Measurements from ENCODE around the gene PREX1. TPM values are rescaled to one million over a fixed set of nuclear protein-coding genes. Genes with fewer than 3 reads are reported as not detected.

Gene PREX1
- total RNA-seq, 1 experiment from 2014 or later, result 20.0 TPM

- no peak for TF ChIP-seq POLR2AphosphoS5 (IDR thresholded peaks at IDR 0.05; ENCODE audit: low read depth, low read length)
- no peak for TF ChIP-seq TCF7L2 (IDR thresholded peaks at IDR 0.05; ENCODE audit: low read depth, low read length)
- TF ChIP-seq SIN3A (IDR thresholded peaks at IDR 0.05; ENCODE audit: borderline replicate concordance, insufficient read depth, low read depth, low read length), result no peak
- TF ChIP-seq REST (IDR thresholded peaks at IDR 0.05; ENCODE audit: insufficient read depth in 1 of 2, low read depth in 2 of 2, low read length in 1 of 2), result no peak
- no peak for TF ChIP-seq CTCF (IDR thresholded peaks at IDR 0.05)
- CTCF ChIA-PET, result no interaction called here
- H3K9me3 ChIP-seq (ENCODE audit: control insufficient read depth, insufficient read depth, low read depth, low read length), result no peaks in the 10 kb centered on the region
- no peak overlapping the region for H3K27ac ChIP-seq (ENCODE audit: low read length)
- H3K36me3 ChIP-seq (ENCODE audit: control insufficient read depth, insufficient read depth, low read length), result no peaks in the 10 kb centered on the region
- no peaks in the 10 kb centered on the region for H3K4me1 ChIP-seq (ENCODE audit: control insufficient read depth, insufficient read depth, low read length)
- intact Hi-C loops (cut with micrococcal nuclease; ENCODE audit: unreplicated experiment) (loop anchor here (10.0 kb wide), 1 partner anchor 196 kb away; no protein-coding TSS in a partner anchor), in situ Hi-C loops (cut with HindIII; ENCODE audit: low pct_unique_long_range_greater_than_20kb, low sequenced_read_pairs) (no loop called here)
- ATAC-seq, result no peak
- no TSS peak for BruUV-seq (replicated peaks)
- no peak for DNase-seq (ENCODE audit: low read depth, low spot score)
- no peak overlapping the region for H3K4me3 ChIP-seq (ENCODE audit: low read depth in 2 of 2, low read length in 2 of 2)
- POLR2A ChIA-PET, result no interaction called here
- H3K27me3 ChIP-seq (ENCODE audit: control insufficient read depth, insufficient read depth, low read length), result no peaks in the 10 kb centered on the region; the same call in 1 of the 2 replicates
Observed at GRCh38 chr20:48610996-48611395, 216.8 kb downstream of the PREX1 start.

- in situ Hi-C loops (cut with HindIII; ENCODE audit: low pct_unique_long_range_greater_than_20kb, low sequenced_read_pairs) (no loop called here), intact Hi-C loops (cut with micrococcal nuclease; ENCODE audit: unreplicated experiment) (no loop called here)
- no peaks in the 10 kb centered on the region for H3K9me3 ChIP-seq (ENCODE audit: control insufficient read depth, insufficient read depth, low read depth, low read length)
- H3K27me3 ChIP-seq (ENCODE audit: control insufficient read depth, insufficient read depth, low read length), result no peaks in the 10 kb centered on the region; the same call in 1 of the 2 replicates
- BruUV-seq (replicated peaks), result no TSS peak
- H3K4me3 ChIP-seq (ENCODE audit: low read depth in 2 of 2, low read length in 2 of 2), result no peak overlapping the region
- no peak for TF ChIP-seq POLR2AphosphoS5 (IDR thresholded peaks at IDR 0.05; ENCODE audit: low read depth, low read length)
- no peak for TF ChIP-seq CTCF (IDR thresholded peaks at IDR 0.05)
- no peak for TF ChIP-seq SIN3A (IDR thresholded peaks at IDR 0.05; ENCODE audit: borderline replicate concordance, insufficient read depth, low read depth, low read length)
- TF ChIP-seq REST (IDR thresholded peaks at IDR 0.05; ENCODE audit: insufficient read depth in 1 of 2, low read depth in 2 of 2, low read length in 1 of 2), result no peak
- no peak for TF ChIP-seq TCF7L2 (IDR thresholded peaks at IDR 0.05; ENCODE audit: low read depth, low read length)
- ATAC-seq (no peak), DNase-seq (ENCODE audit: low read depth, low spot score) (no peak)
- no peak overlapping the region for H3K27ac ChIP-seq (ENCODE audit: low read length)
- POLR2A ChIA-PET, result no interaction called here
- no peaks in the 10 kb centered on the region for H3K36me3 ChIP-seq (ENCODE audit: control insufficient read depth, insufficient read depth, low read length)
- H3K4me1 ChIP-seq (ENCODE audit: control insufficient read depth, insufficient read depth, low read length), result no peaks in the 10 kb centered on the region
- CTCF ChIA-PET, result no interaction called here
Observed at GRCh38 chr20:48609491-48609978, 218.3 kb downstream of the PREX1 start.

Data from Panc1 (cell line).